HEK293 (cell line): ENCODE results near the gene ALDH7A1.

Experiments
- CTCF ChIP-seq: fragments of 450-650 bp; formaldehyde crosslinking; IDR thresholded peaks from 2 replicates; pipeline ENCODE4 v1.5.1; 2016; ENCODE audit warnings: missing biosample characterization, missing genetic modification characterization
- HOXA7 ChIP-seq: sonication (generic); formaldehyde crosslinking; IDR thresholded peaks from 2 replicates; pipeline ENCODE4 v1.8.1; 2022; ENCODE audit warnings: missing genetic modification reagents, borderline replicate concordance
- TCF7L2 ChIP-seq: IDR thresholded peaks from 2 replicates; pipeline ENCODE4 v1.6.1; 2011; ENCODE audit warnings: low read depth, mild to moderate bottlenecking, inconsistent platforms, low read length, moderate library complexity, borderline replicate concordance
- ZBTB21 ChIP-seq: fragments of 450-650 bp; formaldehyde crosslinking; IDR thresholded peaks from 2 replicates; pipeline ENCODE4 v1.5.1; 2017; ENCODE audit warnings: missing biosample characterization, missing genetic modification characterization
- ZFP69B ChIP-seq: fragments of 450-650 bp; formaldehyde crosslinking; IDR thresholded peaks from 2 replicates; pipeline ENCODE4 v1.5.1; 2016; ENCODE audit warnings: missing biosample characterization, missing genetic modification characterization
- ZNF19 ChIP-seq: fragments of 450-650 bp; formaldehyde crosslinking; IDR thresholded peaks from 2 replicates; pipeline ENCODE4; 2016; ENCODE audit warnings: missing biosample characterization, missing genetic modification characterization, low read depth
- ZNF404 ChIP-seq: fragments of 450-650 bp; formaldehyde crosslinking; IDR thresholded peaks from 2 replicates; pipeline ENCODE4 v1.5.1; 2017; ENCODE audit warnings: missing biosample characterization, missing genetic modification characterization
- ZNF426 ChIP-seq: fragments of 450-650 bp; formaldehyde crosslinking; IDR thresholded peaks from 2 replicates; pipeline ENCODE4 v1.5.1; 2017; ENCODE audit warnings: missing biosample characterization, missing genetic modification characterization, mild to moderate bottlenecking, inconsistent platforms, moderate library complexity
- TF ChIP-seq, protein P1 (sequence below): fragments of 450-650 bp; formaldehyde crosslinking; IDR thresholded peaks from 2 replicates; pipeline ENCODE4 v1.5.1; 2016; ENCODE audit warnings: missing biosample characterization, missing genetic modification characterization

GRCh38 chr5:126515337-126515736, 79.7 kb downstream of the ALDH7A1 start:
- TF ChIP-seq ZBTB21 (no peak), ZFP69B (tag by site-specific recombination) (no peak), ZNF426 (no peak), CTCF (tag by site-specific recombination) (no peak), ZNF404 (tag by site-specific recombination) (no peak), TCF7L2 (peak; percentile 86), ZNF19 (tag by site-specific recombination) (no peak), HOXA7 (CRISPR knock-in tag) (no peak)
- TF ChIP-seq, protein P1, sequence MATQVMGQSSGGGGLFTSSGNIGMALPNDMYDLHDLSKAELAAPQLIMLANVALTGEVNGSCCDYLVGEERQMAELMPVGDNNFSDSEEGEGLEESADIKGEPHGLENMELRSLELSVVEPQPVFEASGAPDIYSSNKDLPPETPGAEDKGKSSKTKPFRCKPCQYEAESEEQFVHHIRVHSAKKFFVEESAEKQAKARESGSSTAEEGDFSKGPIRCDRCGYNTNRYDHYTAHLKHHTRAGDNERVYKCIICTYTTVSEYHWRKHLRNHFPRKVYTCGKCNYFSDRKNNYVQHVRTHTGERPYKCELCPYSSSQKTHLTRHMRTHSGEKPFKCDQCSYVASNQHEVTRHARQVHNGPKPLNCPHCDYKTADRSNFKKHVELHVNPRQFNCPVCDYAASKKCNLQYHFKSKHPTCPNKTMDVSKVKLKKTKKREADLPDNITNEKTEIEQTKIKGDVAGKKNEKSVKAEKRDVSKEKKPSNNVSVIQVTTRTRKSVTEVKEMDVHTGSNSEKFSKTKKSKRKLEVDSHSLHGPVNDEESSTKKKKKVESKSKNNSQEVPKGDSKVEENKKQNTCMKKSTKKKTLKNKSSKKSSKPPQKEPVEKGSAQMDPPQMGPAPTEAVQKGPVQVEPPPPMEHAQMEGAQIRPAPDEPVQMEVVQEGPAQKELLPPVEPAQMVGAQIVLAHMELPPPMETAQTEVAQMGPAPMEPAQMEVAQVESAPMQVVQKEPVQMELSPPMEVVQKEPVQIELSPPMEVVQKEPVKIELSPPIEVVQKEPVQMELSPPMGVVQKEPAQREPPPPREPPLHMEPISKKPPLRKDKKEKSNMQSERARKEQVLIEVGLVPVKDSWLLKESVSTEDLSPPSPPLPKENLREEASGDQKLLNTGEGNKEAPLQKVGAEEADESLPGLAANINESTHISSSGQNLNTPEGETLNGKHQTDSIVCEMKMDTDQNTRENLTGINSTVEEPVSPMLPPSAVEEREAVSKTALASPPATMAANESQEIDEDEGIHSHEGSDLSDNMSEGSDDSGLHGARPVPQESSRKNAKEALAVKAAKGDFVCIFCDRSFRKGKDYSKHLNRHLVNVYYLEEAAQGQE (tag by site-specific recombination) = no peak
